ENCODE data around the gene COX7A1. TPM values are rescaled to one million over a fixed set of nuclear protein-coding genes. Genes with fewer than 3 reads are reported as not detected.

Gene COX7A1
- total RNA-seq, 1 donor, result 17.0 TPM

DNA sequence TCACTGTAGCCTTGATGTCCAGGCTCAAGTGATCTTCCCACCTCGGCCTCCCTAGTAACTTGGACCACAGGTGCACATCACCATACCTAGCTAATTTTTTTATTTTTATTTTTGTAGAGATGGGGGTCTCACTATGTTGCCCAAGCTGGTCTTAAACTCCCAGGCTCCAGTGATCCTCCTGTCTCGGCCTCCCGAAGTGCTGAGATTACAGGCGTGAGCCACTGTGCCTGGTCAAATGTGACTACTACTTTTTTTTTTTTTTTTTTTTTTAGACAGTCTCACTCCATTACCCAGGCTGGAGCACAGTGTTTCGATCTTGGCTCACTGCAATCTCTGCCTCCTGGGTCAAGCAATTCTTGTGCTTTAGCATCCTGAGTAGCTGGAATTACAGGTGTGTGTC is 20.6 kb upstream of the COX7A1 start:
- no peak overlapping the region for H3K4me3 ChIP-seq (ENCODE audit: low read depth, low read length)
- TF ChIP-seq, protein P1, sequence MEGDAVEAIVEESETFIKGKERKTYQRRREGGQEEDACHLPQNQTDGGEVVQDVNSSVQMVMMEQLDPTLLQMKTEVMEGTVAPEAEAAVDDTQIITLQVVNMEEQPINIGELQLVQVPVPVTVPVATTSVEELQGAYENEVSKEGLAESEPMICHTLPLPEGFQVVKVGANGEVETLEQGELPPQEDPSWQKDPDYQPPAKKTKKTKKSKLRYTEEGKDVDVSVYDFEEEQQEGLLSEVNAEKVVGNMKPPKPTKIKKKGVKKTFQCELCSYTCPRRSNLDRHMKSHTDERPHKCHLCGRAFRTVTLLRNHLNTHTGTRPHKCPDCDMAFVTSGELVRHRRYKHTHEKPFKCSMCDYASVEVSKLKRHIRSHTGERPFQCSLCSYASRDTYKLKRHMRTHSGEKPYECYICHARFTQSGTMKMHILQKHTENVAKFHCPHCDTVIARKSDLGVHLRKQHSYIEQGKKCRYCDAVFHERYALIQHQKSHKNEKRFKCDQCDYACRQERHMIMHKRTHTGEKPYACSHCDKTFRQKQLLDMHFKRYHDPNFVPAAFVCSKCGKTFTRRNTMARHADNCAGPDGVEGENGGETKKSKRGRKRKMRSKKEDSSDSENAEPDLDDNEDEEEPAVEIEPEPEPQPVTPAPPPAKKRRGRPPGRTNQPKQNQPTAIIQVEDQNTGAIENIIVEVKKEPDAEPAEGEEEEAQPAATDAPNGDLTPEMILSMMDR (IDR thresholded peaks at IDR 0.05; ENCODE audit: insufficient read depth, low read length), result no peak
- DNase-seq (ENCODE audit: low read depth), result no peak

DNA sequence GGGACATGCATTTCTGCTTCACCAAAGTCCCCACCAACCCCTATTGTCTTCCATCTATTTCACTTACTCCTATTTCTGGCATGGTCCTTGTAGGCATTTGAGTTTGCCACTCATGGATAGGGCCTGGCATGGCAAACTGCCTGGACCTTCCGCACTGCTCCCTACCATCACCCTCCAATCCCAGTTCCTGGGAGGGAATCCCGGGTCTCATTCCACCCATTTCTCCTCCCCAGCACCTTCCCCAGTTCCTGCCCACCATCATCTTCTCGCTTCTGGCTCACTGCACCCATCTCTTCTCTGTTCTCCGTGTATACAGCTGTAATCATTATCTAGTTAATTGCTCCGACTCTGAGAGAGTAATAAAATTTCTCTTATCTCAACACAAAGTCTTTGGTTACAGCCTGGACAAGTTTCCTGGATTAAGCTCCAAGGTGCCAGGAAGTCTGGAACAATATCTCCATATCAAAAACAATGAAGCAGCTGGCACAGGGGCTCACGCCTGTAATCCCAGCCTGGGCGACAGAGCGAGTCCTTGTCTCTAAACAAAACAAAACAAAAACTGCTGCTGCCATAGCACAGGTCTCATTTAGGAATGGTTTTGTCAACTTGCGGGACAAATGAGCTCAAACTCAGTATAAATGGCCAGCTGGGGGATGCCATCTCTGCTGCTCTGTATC is 17.0 kb upstream of the COX7A1 start:
- DNase-seq (ENCODE audit: low read depth), result no peak
- TF ChIP-seq, protein P1 (IDR thresholded peaks at IDR 0.05; ENCODE audit: insufficient read depth, low read length), result no peak
- no peak overlapping the region for H3K4me3 ChIP-seq (ENCODE audit: low read depth, low read length)

DNA sequence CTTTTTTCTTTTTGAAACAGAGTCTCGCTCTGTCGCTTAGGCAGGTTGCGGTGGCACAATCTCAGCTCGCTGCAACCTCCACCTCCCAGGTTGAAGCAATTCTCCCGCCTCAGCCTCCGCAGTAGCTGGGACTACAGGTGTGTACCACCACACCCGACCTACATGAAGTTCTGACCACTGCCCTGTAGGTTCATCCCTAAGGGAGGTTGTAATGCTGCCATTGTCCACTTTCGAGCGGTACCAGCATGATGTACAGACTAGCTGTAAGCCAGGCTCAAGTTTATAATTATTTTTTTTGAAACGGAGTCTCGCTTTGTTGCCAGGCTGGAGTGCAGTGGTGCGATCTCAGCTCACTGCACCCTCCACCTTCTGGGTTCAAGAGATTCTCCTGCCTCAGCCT is 11.6 kb upstream of the COX7A1 start:
- DNase-seq (ENCODE audit: low read depth), result no peak
- no peak overlapping the region for H3K4me3 ChIP-seq (ENCODE audit: low read depth, low read length)

DNA sequence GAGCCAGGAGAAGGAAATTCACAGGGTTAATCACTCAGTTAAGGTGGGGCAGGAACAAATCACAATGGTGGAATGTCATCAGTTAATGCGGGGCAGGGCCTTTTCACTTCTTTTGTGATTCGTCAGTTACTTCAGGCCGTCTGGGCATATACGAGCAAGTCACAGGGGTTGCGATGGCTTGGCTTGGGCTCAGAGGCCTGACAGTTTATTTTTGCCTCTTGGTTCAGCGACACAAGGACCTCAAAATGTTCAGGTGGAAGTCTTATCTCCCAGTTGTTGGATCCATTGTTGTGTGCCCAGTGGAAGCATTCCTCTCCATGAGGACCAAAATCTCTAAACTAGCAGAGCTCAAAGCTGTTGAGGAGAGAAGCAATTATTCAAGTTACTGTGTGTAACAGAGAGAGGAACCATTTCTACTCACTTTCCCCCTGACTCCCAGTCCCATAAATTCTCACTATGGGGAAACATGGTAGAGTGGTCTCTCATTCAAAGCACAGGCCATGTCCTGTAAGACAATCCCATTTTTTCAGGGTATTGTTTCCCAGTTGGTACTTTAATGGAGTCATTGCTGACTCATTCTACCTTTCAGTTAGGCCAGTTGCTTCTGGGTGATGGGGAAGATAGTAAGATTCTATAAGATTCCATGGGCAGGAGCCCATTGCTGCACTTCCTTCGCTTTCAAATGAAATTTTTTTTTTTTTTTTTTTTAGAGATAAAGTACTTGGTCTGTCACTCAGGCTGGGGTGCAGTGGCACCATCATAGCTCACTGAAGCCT is 8.8 kb upstream of the COX7A1 start:
- TF ChIP-seq, protein P1 (IDR thresholded peaks at IDR 0.05; ENCODE audit: insufficient read depth, low read length), result no peak
- H3K4me3 ChIP-seq (ENCODE audit: low read depth, low read length), result no peak overlapping the region
- DNase-seq (ENCODE audit: low read depth), result no peak

More for the DNA sequence above, 11.6 kb upstream of the COX7A1 start:
- TF ChIP-seq, protein P1 (IDR thresholded peaks at IDR 0.05; ENCODE audit: insufficient read depth, low read length), result no peak

DNA sequence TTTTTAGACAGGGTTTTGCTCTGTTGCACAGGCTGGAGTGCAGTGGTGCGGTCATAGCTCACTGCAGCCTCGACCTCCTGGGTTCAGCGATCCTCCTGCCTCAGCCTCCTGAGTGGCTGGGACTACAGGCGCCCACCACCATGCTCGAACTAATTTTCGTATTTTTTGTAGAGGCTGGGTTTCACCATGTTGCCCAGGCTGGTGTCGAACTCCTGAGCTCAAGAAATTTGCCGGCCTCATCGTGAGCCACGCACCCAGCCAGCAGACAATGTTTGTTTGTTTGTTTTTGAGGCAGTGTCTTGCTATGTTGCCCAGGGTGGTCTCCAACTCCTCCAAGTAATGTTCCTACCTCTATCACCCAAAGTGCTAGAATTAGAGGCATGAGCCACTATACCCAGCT is 879 bp upstream of the COX7A1 start:
- no peak for DNase-seq (ENCODE audit: low read depth)
- TF ChIP-seq, protein P1 (IDR thresholded peaks at IDR 0.05; ENCODE audit: insufficient read depth, low read length), result no peak
- H3K4me3 ChIP-seq (ENCODE audit: low read depth, low read length), result no peak overlapping the region

DNA sequence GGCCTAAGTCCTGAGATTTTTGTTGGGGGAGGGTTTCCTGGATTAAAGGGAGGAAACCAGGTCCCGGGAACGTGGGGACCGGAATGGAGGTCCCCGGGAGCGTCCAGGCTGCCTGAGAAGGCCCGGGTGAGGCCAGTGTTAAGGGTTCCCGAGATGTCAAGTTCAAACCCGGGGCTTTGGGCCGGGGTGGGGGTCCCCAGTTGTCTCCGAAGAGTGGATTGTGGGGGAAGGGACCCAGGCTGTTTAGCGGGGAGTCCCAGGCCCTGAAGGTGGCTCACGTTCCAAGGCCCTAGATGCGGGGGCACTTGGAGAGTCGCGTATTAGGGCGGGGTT is 262 bp downstream of the COX7A1 start:
- no peak for DNase-seq (ENCODE audit: low read depth)
- peak overlapping the region; percentile 56 for H3K4me3 ChIP-seq (ENCODE audit: low read depth, low read length)
- TF ChIP-seq, protein P1 (IDR thresholded peaks at IDR 0.05; ENCODE audit: insufficient read depth, low read length), result no peak

Data from fibroblast of the aortic adventitia (primary cell).